Thyroid gland (tissue), 4 donors: Measurements from ENCODE around the gene GID8. TPM values are rescaled to one million over a fixed set of nuclear protein-coding genes. Genes with fewer than 3 reads are reported as not detected.

Experiments used
- DNase-seq, 2 donors: peaks; one replicate each; pipeline ENCODE4 v3.0.0-alpha.2; 2019
- H3K27ac ChIP-seq, 3 donors: fragments of 200-600 bp; sonication (generic); 1 replicate in 2 of 3; 2 replicates in 1 of 3; pipeline ENCODE4 v1.5.1; 2016 to 2019; ENCODE audit warnings: mild to moderate bottlenecking in 1 of 3, moderate library complexity in 1 of 3
- H3K27me3 ChIP-seq: fragments of 200-600 bp; sonication (generic); one replicate; pipeline ENCODE4 v1.5.1; 2019
- H3K36me3 ChIP-seq, 2 donors: fragments of 200-600 bp; sonication (generic); one replicate each; pipeline ENCODE4 v1.5.1; 2016 to 2019
- H3K4me1 ChIP-seq, 2 donors: fragments of 200-600 bp; sonication (generic); one replicate each; pipeline ENCODE4 v1.5.1; 2017 to 2019
- H3K4me3 ChIP-seq, 3 donors: fragments of 200-600 bp; sonication (generic); replicated peaks in 1 of 3; 1 replicate in 2 of 3; 2 replicates in 1 of 3; pipeline ENCODE4 v1.5.1; 2016; ENCODE audit warnings: mild to moderate bottlenecking in 1 of 3
- H3K9me3 ChIP-seq: fragments of 200-600 bp; sonication (generic); one replicate; pipeline ENCODE4 v1.5.1; 2017
- POLR2A ChIP-seq, 2 donors: fragments of 450-650 bp; IDR thresholded peaks; one replicate each; pipeline ENCODE4 v1.6.1; 2017; ENCODE audit warnings: antibody characterized with exemption in 2 of 2, mild to moderate bottlenecking in 2 of 2, moderate library complexity in 1 of 2
- WGBS, 2 donors: methylation state at CpG; one replicate each; pipeline ENCODE4 v1.1.5; 2017; 5-methylcytosine and 5-hydroxymethylcytosine counted together
- intact Hi-C: fragments of 100-400 bp; cut with DNase I; formaldehyde crosslinking; loops from one replicate; pipeline ENCODE4 v1.15.1; 2023
- total RNA-seq, 4 donors: library from RNA; depleted of rRNA; stranded (reverse); fragments of >200 nt; gene quantifications; one replicate each; pipeline ENCODE4 v1.2.3, GENCODE V29; 2016
- TF ChIP-seq, protein P1 (sequence below), 6 experiments: fragments of 200-600 bp in 3 of 6; fragments of 450-650 bp in 3 of 6; sonication (generic) in 3 of 6; IDR thresholded peaks; one replicate each; pipeline ENCODE4 v1.5.1; 2016 to 2019; ENCODE audit warnings: antibody characterized with exemption in 6 of 6, mild to moderate bottlenecking in 2 of 6, inconsistent platforms in 1 of 6, moderate library complexity in 1 of 6

GID8 gene
- total RNA-seq, 4 donors from 2014 or later, result 30.3 to 38.5 (median 34.5) TPM

DNA sequence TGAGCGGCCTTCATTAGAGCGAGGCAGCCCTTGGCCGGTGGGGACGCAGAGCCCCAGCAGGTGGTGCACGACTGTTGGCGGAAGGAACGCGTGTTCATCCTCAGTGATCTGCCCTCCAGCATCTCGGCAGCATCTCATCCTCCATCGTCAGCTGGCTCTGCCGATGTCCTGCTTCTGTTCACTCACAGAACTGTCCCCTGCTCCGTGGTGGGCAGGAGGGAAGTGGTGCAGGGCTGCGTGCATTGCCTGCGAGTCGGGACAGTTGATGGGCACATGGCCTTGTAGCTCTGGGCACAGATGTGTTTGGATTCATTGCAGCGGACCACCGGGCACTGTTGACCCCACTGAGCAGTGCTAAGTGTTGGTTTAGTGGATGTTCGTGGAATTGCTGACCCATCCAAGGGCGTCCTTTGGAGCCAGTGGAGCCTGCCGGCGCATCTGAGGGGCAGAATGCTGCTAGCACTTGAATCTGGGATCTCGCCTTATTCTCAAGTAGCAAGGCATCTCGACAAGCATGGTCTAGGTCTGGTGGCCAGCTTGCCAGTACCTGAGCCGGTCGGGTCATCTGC is 7.9 kb downstream of the GID8 start:
- no peaks in the 10 kb centered on the region for H3K9me3 ChIP-seq
- H3K27ac ChIP-seq, result no peak overlapping the region
- H3K36me3 ChIP-seq, result peaks cover 49% of the 10 kb centered on the region in 2 donors
- H3K4me1 ChIP-seq, result no peaks in the 10 kb centered on the region
- no peak overlapping the region for H3K4me3 ChIP-seq
- intact Hi-C loops, result no loop called here
- H3K27me3 ChIP-seq, result no peaks in the 10 kb centered on the region
- DNase-seq, result no peak
- 87 to 89% methylated on average over 17 to 22 of the region's 25 CpGs for WGBS, 2 donors
- TF ChIP-seq, protein P1, sequence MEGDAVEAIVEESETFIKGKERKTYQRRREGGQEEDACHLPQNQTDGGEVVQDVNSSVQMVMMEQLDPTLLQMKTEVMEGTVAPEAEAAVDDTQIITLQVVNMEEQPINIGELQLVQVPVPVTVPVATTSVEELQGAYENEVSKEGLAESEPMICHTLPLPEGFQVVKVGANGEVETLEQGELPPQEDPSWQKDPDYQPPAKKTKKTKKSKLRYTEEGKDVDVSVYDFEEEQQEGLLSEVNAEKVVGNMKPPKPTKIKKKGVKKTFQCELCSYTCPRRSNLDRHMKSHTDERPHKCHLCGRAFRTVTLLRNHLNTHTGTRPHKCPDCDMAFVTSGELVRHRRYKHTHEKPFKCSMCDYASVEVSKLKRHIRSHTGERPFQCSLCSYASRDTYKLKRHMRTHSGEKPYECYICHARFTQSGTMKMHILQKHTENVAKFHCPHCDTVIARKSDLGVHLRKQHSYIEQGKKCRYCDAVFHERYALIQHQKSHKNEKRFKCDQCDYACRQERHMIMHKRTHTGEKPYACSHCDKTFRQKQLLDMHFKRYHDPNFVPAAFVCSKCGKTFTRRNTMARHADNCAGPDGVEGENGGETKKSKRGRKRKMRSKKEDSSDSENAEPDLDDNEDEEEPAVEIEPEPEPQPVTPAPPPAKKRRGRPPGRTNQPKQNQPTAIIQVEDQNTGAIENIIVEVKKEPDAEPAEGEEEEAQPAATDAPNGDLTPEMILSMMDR (IDR thresholded peaks at IDR 0.05), result no peak
- no peak for TF ChIP-seq POLR2A (IDR thresholded peaks at IDR 0.05)

DNA sequence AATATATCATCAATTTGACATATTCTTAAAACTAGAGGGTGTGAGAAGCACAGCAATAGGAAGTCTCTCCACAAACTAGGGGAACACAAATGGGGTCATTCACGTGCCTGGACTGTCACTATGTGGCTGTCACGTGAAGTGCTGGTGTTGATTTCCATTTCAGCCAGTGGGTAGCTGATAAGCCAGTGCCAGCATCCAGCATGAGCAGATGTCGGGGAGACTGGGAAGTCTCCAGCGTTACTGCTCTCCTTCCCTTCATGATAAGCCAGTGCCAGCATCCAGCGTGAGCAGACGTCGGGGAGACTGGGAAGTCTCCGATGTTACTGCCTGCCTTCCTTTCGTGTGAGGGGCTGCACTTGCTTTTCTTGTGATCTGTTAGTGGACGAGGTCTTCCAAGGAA is 9.0 kb downstream of the GID8 start:
- intact Hi-C loops, result no loop called here
- no peaks in the 10 kb centered on the region for H3K27me3 ChIP-seq
- no peaks in the 10 kb centered on the region for H3K9me3 ChIP-seq
- TF ChIP-seq, protein P1 (IDR thresholded peaks at IDR 0.05), result no peak
- no peak for TF ChIP-seq POLR2A (IDR thresholded peaks at IDR 0.05)
- 80 to 92% methylated on average over 10 of the region's 10 CpGs for WGBS, 2 donors
- DNase-seq, result no peak
- H3K27ac ChIP-seq, result no peak overlapping the region
- peaks cover 49% of the 10 kb centered on the region in 2 donors for H3K36me3 ChIP-seq
- no peak overlapping the region for H3K4me3 ChIP-seq
- peaks cover 0 to under 1% of the 10 kb centered on the region in 2 donors for H3K4me1 ChIP-seq

DNA sequence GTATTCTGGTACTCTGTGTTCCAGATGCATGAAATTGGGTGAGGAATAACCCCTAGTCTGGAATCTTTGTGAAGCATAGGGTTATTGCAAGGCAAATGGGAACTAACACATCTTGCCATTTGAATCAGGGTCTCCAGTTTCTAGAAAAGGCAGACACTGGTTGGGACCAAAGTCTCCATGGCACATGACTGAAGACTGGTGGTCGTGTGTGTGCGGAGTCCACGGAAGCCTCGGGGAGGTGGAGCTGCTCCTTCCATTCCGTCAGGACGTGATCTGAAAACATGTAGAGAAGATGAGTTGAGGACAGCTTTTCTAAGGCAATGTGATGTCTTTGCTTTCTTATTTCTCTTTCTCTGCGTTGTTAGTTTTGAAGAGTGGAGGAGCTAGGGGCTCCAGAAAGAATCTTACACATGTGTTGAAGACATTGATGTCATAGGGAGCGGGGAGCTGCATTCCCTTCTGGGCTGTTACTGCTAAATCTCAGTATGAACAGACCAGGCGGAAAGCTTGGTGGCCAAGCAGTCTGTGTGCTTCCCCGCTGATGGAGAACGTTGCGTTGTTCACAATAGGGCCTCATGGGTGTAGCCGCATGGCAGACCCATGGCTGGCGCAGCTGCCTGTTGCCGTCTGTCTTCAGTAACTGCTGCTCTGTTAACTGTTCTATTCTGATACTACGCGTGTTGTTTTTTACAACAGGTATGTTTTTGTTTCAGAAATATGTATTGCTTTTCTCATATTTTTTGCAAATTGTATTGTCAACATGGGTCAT is 9.8 kb downstream of the GID8 start:
- peaks cover 49% of the 10 kb centered on the region in 2 donors for H3K36me3 ChIP-seq
- H3K27me3 ChIP-seq, result no peaks in the 10 kb centered on the region
- no peak overlapping the region for H3K4me3 ChIP-seq
- H3K4me1 ChIP-seq, result peaks cover 6 to 8% of the 10 kb centered on the region in 2 donors
- H3K9me3 ChIP-seq, result no peaks in the 10 kb centered on the region
- DNase-seq, result no peak
- TF ChIP-seq, protein P1 (IDR thresholded peaks at IDR 0.05), result no peak
- no peak for TF ChIP-seq POLR2A (IDR thresholded peaks at IDR 0.05)
- H3K27ac ChIP-seq, result no peak overlapping the region
- WGBS, 2 donors, result 94 to 95% methylated on average over 17 of the region's 17 CpGs
- intact Hi-C loops, result no loop called here

DNA sequence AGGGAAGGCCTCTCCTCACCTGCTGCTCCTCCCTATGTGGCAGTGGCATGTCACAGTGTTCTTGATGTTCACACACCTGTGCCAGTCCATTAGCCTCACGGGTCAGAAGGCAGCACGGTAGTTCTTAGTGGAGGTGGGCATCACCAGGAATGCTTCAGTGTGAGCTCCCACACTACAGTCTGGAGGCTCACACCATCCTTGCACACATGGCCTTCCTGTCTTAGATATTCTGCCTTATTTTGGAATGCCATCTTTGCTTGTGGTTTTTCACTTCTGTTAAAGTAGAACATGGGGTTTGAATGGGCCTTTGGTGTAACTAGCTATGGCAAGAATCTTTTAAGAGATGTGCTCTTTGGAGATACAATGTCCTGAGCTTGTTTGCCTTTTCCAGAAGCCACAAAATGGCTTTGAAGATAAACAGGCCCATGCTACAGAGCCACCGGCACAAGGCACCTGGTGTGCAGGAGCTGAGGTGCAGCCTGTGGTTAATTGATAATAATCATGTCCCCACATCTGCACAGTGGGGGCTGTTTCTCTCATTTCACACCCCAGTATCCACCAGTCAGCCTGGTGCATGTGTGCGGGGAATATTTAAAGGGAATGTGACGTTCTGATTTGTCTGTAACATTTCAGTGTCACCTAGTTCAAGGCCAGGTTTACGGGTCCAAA is 11.3 kb downstream of the GID8 start:
- no peaks in the 10 kb centered on the region for H3K27me3 ChIP-seq
- H3K36me3 ChIP-seq, result peaks cover 34 to 38% of the 10 kb centered on the region in 2 donors
- TF ChIP-seq, protein P1 (IDR thresholded peaks at IDR 0.05), result no peak
- no peak for TF ChIP-seq POLR2A (IDR thresholded peaks at IDR 0.05)
- H3K4me1 ChIP-seq, result peaks cover 22 to 24% of the 10 kb centered on the region in 2 donors
- intact Hi-C loops, result no loop called here
- no peak overlapping the region for H3K27ac ChIP-seq
- no peak for DNase-seq
- H3K4me3 ChIP-seq, result no peak overlapping the region
- WGBS, 2 donors, result 96 to 98% methylated on average over 6 of the region's 6 CpGs
- no peaks in the 10 kb centered on the region for H3K9me3 ChIP-seq

DNA sequence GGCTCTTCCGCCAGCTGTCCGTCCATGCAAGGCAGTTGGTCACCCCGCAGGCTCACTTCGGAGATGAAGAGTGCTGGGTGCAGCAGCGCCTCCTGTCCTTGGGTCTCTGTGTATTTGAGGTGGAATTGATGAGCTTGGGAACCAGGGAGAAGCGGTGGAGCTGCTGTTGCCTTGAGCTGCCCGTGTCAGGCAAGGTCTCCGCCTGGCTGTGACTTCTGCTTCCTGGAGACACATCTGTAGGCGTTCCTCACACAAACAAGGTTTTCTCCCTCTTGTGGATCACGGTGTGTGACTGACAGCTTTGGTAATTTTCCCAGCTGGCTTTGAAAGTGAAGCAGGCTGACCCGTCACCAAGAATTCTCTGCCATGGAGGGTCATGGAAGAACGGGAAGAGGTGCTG is 12.0 kb downstream of the GID8 start:
- TF ChIP-seq, protein P1 (IDR thresholded peaks at IDR 0.05), result no peak
- no peak for TF ChIP-seq POLR2A (IDR thresholded peaks at IDR 0.05)
- H3K27me3 ChIP-seq, result no peaks in the 10 kb centered on the region
- no peak overlapping the region for H3K4me3 ChIP-seq
- intact Hi-C loops, result no loop called here
- H3K9me3 ChIP-seq, result no peaks in the 10 kb centered on the region
- peaks cover 27 to 28% of the 10 kb centered on the region in 2 donors for H3K4me1 ChIP-seq
- H3K27ac ChIP-seq, result no peak overlapping the region
- peaks cover 27 to 31% of the 10 kb centered on the region in 2 donors for H3K36me3 ChIP-seq
- 91 to 93% methylated on average over 10 to 12 of the region's 12 CpGs for WGBS, 2 donors
- DNase-seq, result no peak
